GM13977 (cell line): ENCODE measurements around the gene AFF2.

ENCODE experiments used
- DNase-seq: peaks from one replicate; pipeline ENCODE4 v3.0.0; 2012; ENCODE audit warnings: low spot score
- CTCF ChIP-seq: IDR thresholded peaks from 2 replicates; pipeline ENCODE4 v1.5.1; 2012; ENCODE audit warnings: mild to moderate bottlenecking, control low read depth; ENCODE audit not compliant: insufficient read depth; ENCODE audit errors: extremely low read depth, missing control alignments
- in situ Hi-C: fragments of 300-500 bp; cut with MboI; formaldehyde crosslinking; loops from one replicate; pipeline ENCODE4 v1.12.0; 2022; ENCODE audit warnings: low sequenced_read_pairs, low pct_unique_long_range_greater_than_20kb, mixed read lengths, inconsistent platforms; ENCODE audit not compliant: unreplicated experiment

AFF2 gene

GRCh38 chrX:148938348-148938747, 437.9 kb downstream of the AFF2 start:
- no peak for TF ChIP-seq CTCF
- no peak for DNase-seq
- in situ Hi-C loops: no loop called here

- DNase-seq: no peak
- in situ Hi-C loops: no loop called here
- no peak for TF ChIP-seq CTCF
Observed at GRCh38 chrX:148940411-148940996, 440.1 kb downstream of the AFF2 start.

- in situ Hi-C loops: no loop called here
- no peak for TF ChIP-seq CTCF
Observed at GRCh38 chrX:148942754-148943153, 442.3 kb downstream of the AFF2 start.

GRCh38 chrX:148947399-148947975, 447.1 kb downstream of the AFF2 start:
- in situ Hi-C loops: no loop called here
- no peak for TF ChIP-seq CTCF

More at GRCh38 chrX:148942754-148943153, 442.3 kb downstream of the AFF2 start:
- DNase-seq: no peak

GRCh38 chrX:148956352-148956751, 455.9 kb downstream of the AFF2 start:
- no peak for DNase-seq
- in situ Hi-C loops: no loop called here
- TF ChIP-seq CTCF: no peak

More at GRCh38 chrX:148947399-148947975, 447.1 kb downstream of the AFF2 start:
- no peak for DNase-seq

- no peak for TF ChIP-seq CTCF
- in situ Hi-C loops: no loop called here
- DNase-seq: no peak
Observed at GRCh38 chrX:148958901-148959300, 458.5 kb downstream of the AFF2 start.
